PC-3 (cell line): ENCODE measurements around the gene GPX4. TPM values are rescaled to one million over a fixed set of nuclear protein-coding genes. Genes with fewer than 3 reads are reported as not detected.

ENCODE experiments used
- ATAC-seq: fragments of 200-7000 bp; cut with Tn5 transposase; 2 replicates; pipeline ENCODE4 v1.9.1; 2020; ENCODE audit warnings: mild to moderate bottlenecking, moderate library complexity
- BruUV-seq: library from RNA; stranded (reverse); fragments of 400-500 nt; replicated peaks from 2 replicates; lab custom pipeline; 2021; lab: Mats Ljungman, UMichigan
- CTCF ChIA-PET: fragments of 300-600 bp; sonication (Branson Sonifier 250); formaldehyde crosslinking; loops from one replicate; lab custom pipeline; 2022; ENCODE audit warnings: antibody characterized with exemption; lab: Charles Lee
- POLR2A ChIA-PET: fragments of 300-600 bp; sonication (Branson Sonifier 250); formaldehyde crosslinking; loops from one replicate; lab custom pipeline; 2022; ENCODE audit warnings: antibody characterized with exemption; ENCODE audit not compliant: unreplicated experiment; lab: Charles Lee
- DNase-seq: peaks from one replicate; pipeline ENCODE4 v3.0.0-alpha.2; 2015
- H2AFZ ChIP-seq: fragments of 300-600 bp; sonication (generic); 2 replicates; pipeline ENCODE4 v1.6.0; 2016; ENCODE audit warnings: antibody characterized with exemption, low read length
- H3F3A ChIP-seq: fragments of 300-600 bp; sonication (generic); one replicate; pipeline ENCODE4 v1.6.0; 2017; ENCODE audit warnings: antibody characterized with exemption, low read length, control low read depth, mild to moderate bottlenecking; ENCODE audit not compliant: unreplicated experiment
- H3K27ac ChIP-seq: fragments of 300-600 bp; sonication (generic); 2 replicates; pipeline ENCODE4 v1.5.1; 2016; ENCODE audit warnings: mild to moderate bottlenecking, low read length
- H3K27me3 ChIP-seq: fragments of 300-600 bp; sonication (generic); 2 replicates; pipeline ENCODE4 v1.6.1; 2016; ENCODE audit warnings: low read length, mixed read lengths
- H3K36me3 ChIP-seq: fragments of 300-600 bp; sonication (generic); 2 replicates; pipeline ENCODE4 v1.6.1; 2016; ENCODE audit warnings: low read depth, mixed run types, low read length, mixed read lengths
- H3K4me1 ChIP-seq: fragments of 300-600 bp; sonication (generic); 2 replicates; pipeline ENCODE4 v1.5.1; 2016; ENCODE audit warnings: low read length; ENCODE audit not compliant: insufficient read depth
- H3K4me2 ChIP-seq: fragments of 300-600 bp; sonication (generic); 2 replicates; pipeline ENCODE4 v1.6.0; 2016; ENCODE audit warnings: low read length
- H3K4me3 ChIP-seq: fragments of 300-600 bp; sonication (generic); 2 replicates; pipeline ENCODE4 v1.5.1; 2016; ENCODE audit warnings: mild to moderate bottlenecking, low read length, mixed read lengths
- H3K79me2 ChIP-seq: fragments of 300-600 bp; sonication (generic); 2 replicates; pipeline ENCODE4 v1.6.1; 2017; ENCODE audit warnings: low read length, mixed read lengths
- H3K9ac ChIP-seq: fragments of 300-600 bp; sonication (generic); 2 replicates; pipeline ENCODE4 v1.6.0; 2016; ENCODE audit warnings: mild to moderate bottlenecking, low read length
- H3K9me2 ChIP-seq: fragments of 300-600 bp; sonication (generic); replicated peaks from 2 replicates; pipeline ENCODE4 v1.6.1; 2016; ENCODE audit warnings: mixed run types, low read length, mixed read lengths
- H3K9me3 ChIP-seq: fragments of 300-600 bp; sonication (generic); 2 replicates; pipeline ENCODE4 v1.6.1; 2016; ENCODE audit warnings: low read length, mixed read lengths
- H4K20me1 ChIP-seq: fragments of 300-600 bp; sonication (generic); 2 replicates; pipeline ENCODE4 v1.6.1; 2016; ENCODE audit warnings: low read length, mixed read lengths
- CTCF ChIP-seq: fragments of 300-600 bp; sonication (generic); conservative IDR thresholded peaks from 2 replicates; pipeline ENCODE4 v1.5.1; 2017; ENCODE audit warnings: antibody characterized with exemption, low read depth, mild to moderate bottlenecking, low read length
- EZH2 ChIP-seq: fragments of 300-600 bp; sonication (generic); IDR thresholded peaks from one replicate; pipeline ENCODE4 v1.6.1; 2017; ENCODE audit warnings: antibody characterized with exemption, mild to moderate bottlenecking, low read length; ENCODE audit not compliant: unreplicated experiment
- EZH2phosphoT487 ChIP-seq: fragments of 300-600 bp; sonication (generic); IDR thresholded peaks from 2 replicates; pipeline ENCODE4 v1.6.1; 2018; ENCODE audit warnings: mild to moderate bottlenecking, antibody characterized with exemption, low read length, borderline replicate concordance
- intact Hi-C: fragments of 100-400 bp; cut with micrococcal nuclease; formaldehyde crosslinking; loops from 2 replicates; pipeline ENCODE4 v1.9.0; 2023
- total RNA-seq: library from RNA; depleted of rRNA; stranded (reverse); fragments of >200 nt; gene quantifications from 2 replicates; pipeline ENCODE4 v1.2.3, GENCODE V29; 2014

GPX4 gene
- total RNA-seq, 1 experiment from 2014 or later, result 644 TPM

GRCh38 chr19:1091544-1092175 lies 12.1 kb upstream of the GPX4 start:
- Histone ChIP-seq H3F3A (no peaks in the 10 kb centered on the region), H3K4me2 (no peak overlapping the region), H3K4me3 (no peak overlapping the region), H3K79me2 (peaks cover 30% of the 10 kb centered on the region), H2AFZ (no peak overlapping the region), H3K27ac (no peak overlapping the region), H3K9me3 (no peaks in the 10 kb centered on the region), H3K9ac (no peak overlapping the region), H3K27me3 (no peaks in the 10 kb centered on the region), H3K9me2 (no peaks in the 10 kb centered on the region), H3K4me1 (peaks cover 12% of the 10 kb centered on the region; the same call in 1 of the 2 replicates), H4K20me1 (peaks cover 10% of the 10 kb centered on the region; the same call in 1 of the 2 replicates), H3K36me3 (no peaks in the 10 kb centered on the region)
- DNase-seq (no peak), ATAC-seq (no peak)
- ChIA-PET POLR2A (no interaction called here), CTCF (no interaction called here)
- intact Hi-C loops, result no loop called here
- no TSS peak for BruUV-seq
- no peak for TF ChIP-seq EZH2
- TF ChIP-seq CTCF, result no peak
- TF ChIP-seq EZH2phosphoT487, result no peak

- Histone ChIP-seq H4K20me1 (peaks cover 10% of the 10 kb centered on the region; the same call in 1 of the 2 replicates), H3K4me2 (peak overlapping the region; percentile 98), H3K9me3 (no peaks in the 10 kb centered on the region), H3K4me3 (peak overlapping the region; percentile 93), H3K9ac (no peak overlapping the region), H3K27ac (no peak overlapping the region), H3K9me2 (no peaks in the 10 kb centered on the region), H3K79me2 (peaks cover 30% of the 10 kb centered on the region), H2AFZ (no peak overlapping the region), H3F3A (no peaks in the 10 kb centered on the region), H3K36me3 (no peaks in the 10 kb centered on the region), H3K4me1 (peaks cover 18% of the 10 kb centered on the region), H3K27me3 (no peaks in the 10 kb centered on the region)
- no peak for TF ChIP-seq CTCF
- TF ChIP-seq EZH2phosphoT487, result no peak
- no peak for TF ChIP-seq EZH2
- DNase-seq (no peak), ATAC-seq (no peak)
- CTCF ChIA-PET, result no interaction called here
- BruUV-seq, result no TSS peak
- intact Hi-C loops, result no loop called here
- POLR2A ChIA-PET, result no interaction called here
These were observed 10.5 kb upstream of the GPX4 start for GRCh38 chr19:1093330-1093729.

- Histone ChIP-seq H3K9ac (peak overlapping the region; percentile 91), H3K27ac (no peak overlapping the region), H3K4me1 (peaks cover 24% of the 10 kb centered on the region), H4K20me1 (peaks cover 10% of the 10 kb centered on the region; the same call in 1 of the 2 replicates), H3K9me3 (no peaks in the 10 kb centered on the region), H3K79me2 (peaks cover 30% of the 10 kb centered on the region), H3K4me3 (peak overlapping the region; percentile 93), H3K36me3 (no peaks in the 10 kb centered on the region), H3F3A (peaks cover 1% of the 10 kb centered on the region), H3K4me2 (peak overlapping the region; percentile 98), H3K9me2 (no peaks in the 10 kb centered on the region), H2AFZ (no peak overlapping the region), H3K27me3 (no peaks in the 10 kb centered on the region)
- POLR2A ChIA-PET, result no interaction called here
- BruUV-seq, result no TSS peak
- CTCF ChIA-PET, result no interaction called here
- DNase-seq (no peak), ATAC-seq (no peak)
- no peak for TF ChIP-seq EZH2
- no peak for TF ChIP-seq EZH2phosphoT487
- TF ChIP-seq CTCF, result no peak
- intact Hi-C loops, result no loop called here
These were observed 9.8 kb upstream of the GPX4 start for GRCh38 chr19:1093811-1094553.
